ENCODE measurements around the gene PLSCR2.

GRCh38 chr3:146472611-146473010, 3.2 kb upstream of the PLSCR2 start:
- TF ChIP-seq, protein P1, sequence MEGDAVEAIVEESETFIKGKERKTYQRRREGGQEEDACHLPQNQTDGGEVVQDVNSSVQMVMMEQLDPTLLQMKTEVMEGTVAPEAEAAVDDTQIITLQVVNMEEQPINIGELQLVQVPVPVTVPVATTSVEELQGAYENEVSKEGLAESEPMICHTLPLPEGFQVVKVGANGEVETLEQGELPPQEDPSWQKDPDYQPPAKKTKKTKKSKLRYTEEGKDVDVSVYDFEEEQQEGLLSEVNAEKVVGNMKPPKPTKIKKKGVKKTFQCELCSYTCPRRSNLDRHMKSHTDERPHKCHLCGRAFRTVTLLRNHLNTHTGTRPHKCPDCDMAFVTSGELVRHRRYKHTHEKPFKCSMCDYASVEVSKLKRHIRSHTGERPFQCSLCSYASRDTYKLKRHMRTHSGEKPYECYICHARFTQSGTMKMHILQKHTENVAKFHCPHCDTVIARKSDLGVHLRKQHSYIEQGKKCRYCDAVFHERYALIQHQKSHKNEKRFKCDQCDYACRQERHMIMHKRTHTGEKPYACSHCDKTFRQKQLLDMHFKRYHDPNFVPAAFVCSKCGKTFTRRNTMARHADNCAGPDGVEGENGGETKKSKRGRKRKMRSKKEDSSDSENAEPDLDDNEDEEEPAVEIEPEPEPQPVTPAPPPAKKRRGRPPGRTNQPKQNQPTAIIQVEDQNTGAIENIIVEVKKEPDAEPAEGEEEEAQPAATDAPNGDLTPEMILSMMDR (conservative IDR thresholded peaks at IDR 0.05; ENCODE audit: low read depth, low read length), result no peak
- TF ChIP-seq EZH2 (IDR thresholded peaks at IDR 0.05; ENCODE audit: borderline replicate concordance, low read depth, low read length, poor library complexity, severe bottlenecking), result no peak
